Measurements from ENCODE around the gene ANO4. TPM values are rescaled to one million over a fixed set of nuclear protein-coding genes. Genes with fewer than 3 reads are reported as not detected.
"Not testable (repeated sequence)": the region's sequence is repeated elsewhere in the genome, so short reads cannot be mapped to it uniquely, and the experiment has no call there.

The ANO4 gene
- total RNA-seq, 2 experiments from 2014 or later = not detected

GRCh38 chr12:101086490-101087135, 292.0 kb downstream of the ANO4 start:
- Mint-ChIP-seq H3K9me3 (ENCODE audit: low read depth) (no peaks in the 10 kb centered on the region), H3K36me3 (ENCODE audit: low read depth) (no peaks in the 10 kb centered on the region), H3K27me3 (peaks cover 12% of the 10 kb centered on the region), H3K4me1 (peaks cover 2% of the 10 kb centered on the region), H3K27ac (no peak overlapping the region), H3K4me3 (no peak overlapping the region)
- intact Hi-C loops (cut with DNase I, micrococcal nuclease) = no loop called here
- CTCF ChIA-PET = no interaction called here
- POLR2A ChIA-PET = no interaction called here
- no peak for ATAC-seq
- no peak for DNase-seq

DNA sequence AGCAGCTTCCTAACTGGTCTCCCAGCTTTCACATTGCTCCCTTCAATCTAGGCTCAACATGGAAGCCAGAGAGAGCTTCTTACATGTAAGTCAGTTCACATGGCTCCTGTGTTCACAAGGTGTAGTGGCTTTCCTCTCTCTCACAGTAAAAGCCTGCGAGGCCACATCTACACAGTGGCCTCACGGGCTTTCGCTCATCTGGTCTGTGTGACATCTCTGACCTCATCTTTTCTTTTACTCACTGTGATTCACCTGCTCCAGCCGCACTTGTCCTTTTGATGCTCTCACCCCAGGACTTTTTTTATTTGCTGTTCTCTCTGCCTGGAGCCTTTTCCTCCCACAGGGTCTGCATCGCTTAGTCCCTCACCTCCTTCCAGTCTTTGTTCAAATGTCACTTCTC, 293.3 kb downstream of the ANO4 start:
- Mint-ChIP-seq H3K4me3 (no peak overlapping the region), H3K9me3 (ENCODE audit: low read depth) (no peaks in the 10 kb centered on the region), H3K27ac (no peak overlapping the region), H3K27me3 (peaks cover 10% of the 10 kb centered on the region), H3K4me1 (peaks cover 2% of the 10 kb centered on the region), H3K36me3 (ENCODE audit: low read depth) (no peaks in the 10 kb centered on the region)
- POLR2A ChIA-PET = no interaction called here
- CTCF ChIA-PET = no interaction called here
- ATAC-seq (no peak), DNase-seq (no peak)
- intact Hi-C loops (cut with DNase I, micrococcal nuclease) = no loop called here

DNA sequence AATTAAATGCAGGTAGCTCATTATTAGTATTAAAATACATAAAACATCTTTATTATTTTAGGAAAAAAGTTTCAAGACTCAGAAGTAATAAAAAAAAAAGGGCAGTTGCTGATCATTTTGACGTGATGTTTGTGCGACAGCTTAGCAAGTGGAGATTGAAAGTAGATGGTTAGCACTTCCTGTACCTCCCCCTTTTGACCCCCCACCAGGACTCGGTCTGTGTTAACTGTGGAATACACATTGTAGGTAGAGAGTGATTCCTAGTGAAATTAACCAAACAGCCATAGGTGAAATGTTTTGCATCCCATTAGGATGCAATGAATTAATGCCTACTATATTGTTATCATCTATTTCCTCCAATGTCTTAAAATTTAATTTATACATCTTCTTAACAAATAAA, 294.7 kb downstream of the ANO4 start:
- H3K27me3 Mint-ChIP-seq = peaks cover 10% of the 10 kb centered on the region
- peaks cover 2% of the 10 kb centered on the region for H3K4me1 Mint-ChIP-seq
- DNase-seq (no peak), ATAC-seq (no peak)
- no peaks in the 10 kb centered on the region for H3K36me3 Mint-ChIP-seq (ENCODE audit: low read depth)
- no peak overlapping the region for H3K4me3 Mint-ChIP-seq
- ChIA-PET CTCF (interaction anchor here (0.6 kb wide), 2 partner anchors 293 to 1758 kb away, joined by 3 to 5 read pairs; no protein-coding TSS in a partner anchor), POLR2A (no interaction called here)
- no peaks in the 10 kb centered on the region for H3K9me3 Mint-ChIP-seq (ENCODE audit: low read depth)
- intact Hi-C loops (cut with DNase I, micrococcal nuclease) = no loop called here
- H3K27ac Mint-ChIP-seq = no peak overlapping the region

DNA sequence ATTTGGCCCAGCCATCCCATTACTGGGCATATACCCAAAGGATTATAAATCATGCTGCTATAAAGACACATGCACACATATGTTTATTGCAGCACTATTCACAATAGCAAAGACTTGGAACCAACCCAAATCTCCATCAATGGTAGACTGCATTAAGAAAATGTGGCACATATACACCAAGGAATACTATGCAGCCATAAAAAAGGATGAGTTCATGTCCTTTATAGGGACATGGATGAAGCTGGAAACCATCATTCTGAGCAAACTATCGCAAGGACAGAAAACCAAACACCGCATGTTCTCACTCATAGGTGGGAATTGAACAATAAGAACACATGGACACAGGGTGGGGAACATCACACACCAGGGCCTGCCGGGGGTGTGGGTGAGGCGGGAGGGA, 295.6 kb downstream of the ANO4 start:
- CTCF ChIA-PET = interaction anchor here (0.6 kb wide), 1 partner anchor 294 kb away, joined by 5 read pairs; no protein-coding TSS in a partner anchor
- H3K36me3 Mint-ChIP-seq (ENCODE audit: low read depth); POLR2A ChIA-PET; intact Hi-C loops (cut with DNase I, micrococcal nuclease); H3K27me3 Mint-ChIP-seq; H3K27ac Mint-ChIP-seq; H3K4me1 Mint-ChIP-seq; DNase-seq; ATAC-seq; H3K4me3 Mint-ChIP-seq; H3K9me3 Mint-ChIP-seq (ENCODE audit: low read depth): not testable (repeated sequence)

DNA sequence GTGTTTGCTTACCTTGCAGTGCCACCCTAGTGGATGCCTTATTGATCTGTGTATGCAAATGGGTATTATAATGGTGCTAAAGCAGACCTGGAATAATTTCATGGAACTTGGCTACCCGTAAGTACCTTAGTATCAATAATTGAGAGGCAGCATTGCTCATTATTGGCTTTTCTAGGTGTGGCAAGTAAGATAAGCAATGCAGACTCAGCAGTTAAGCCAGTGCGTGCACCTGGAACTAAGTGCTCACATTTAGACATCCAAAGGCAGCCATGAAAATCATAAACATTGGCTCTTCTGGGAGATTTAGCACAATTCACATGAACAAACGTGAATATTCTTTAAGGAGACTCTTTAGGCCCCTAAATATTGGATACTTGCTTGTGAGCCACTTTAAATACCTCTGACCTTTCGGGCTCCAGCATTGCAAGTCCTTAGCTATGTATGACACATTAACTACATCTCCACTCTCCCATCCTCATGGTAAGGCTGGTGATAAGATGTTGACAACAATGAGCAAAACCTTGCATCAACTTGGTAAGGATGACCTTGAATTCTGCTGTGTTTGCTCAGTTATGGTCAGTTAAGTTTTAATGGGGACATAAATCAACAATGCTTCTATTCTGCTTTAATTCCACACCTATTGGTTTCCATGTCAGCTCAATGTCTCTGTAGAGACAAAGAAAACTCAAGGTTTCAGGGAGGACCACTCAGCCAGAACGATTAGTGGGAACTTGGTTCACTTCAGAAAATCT, 303.4 kb downstream of the ANO4 start:
- Mint-ChIP-seq H3K27ac (no peak overlapping the region), H3K4me1 (no peaks in the 10 kb centered on the region), H3K9me3 (ENCODE audit: low read depth) (no peaks in the 10 kb centered on the region), H3K4me3 (no peak overlapping the region), H3K36me3 (ENCODE audit: low read depth) (no peaks in the 10 kb centered on the region), H3K27me3 (no peaks in the 10 kb centered on the region)
- ChIA-PET CTCF (no interaction called here), POLR2A (no interaction called here)
- no peak for ATAC-seq
- intact Hi-C loops (cut with DNase I, micrococcal nuclease) = no loop called here
- no peak for DNase-seq

DNA sequence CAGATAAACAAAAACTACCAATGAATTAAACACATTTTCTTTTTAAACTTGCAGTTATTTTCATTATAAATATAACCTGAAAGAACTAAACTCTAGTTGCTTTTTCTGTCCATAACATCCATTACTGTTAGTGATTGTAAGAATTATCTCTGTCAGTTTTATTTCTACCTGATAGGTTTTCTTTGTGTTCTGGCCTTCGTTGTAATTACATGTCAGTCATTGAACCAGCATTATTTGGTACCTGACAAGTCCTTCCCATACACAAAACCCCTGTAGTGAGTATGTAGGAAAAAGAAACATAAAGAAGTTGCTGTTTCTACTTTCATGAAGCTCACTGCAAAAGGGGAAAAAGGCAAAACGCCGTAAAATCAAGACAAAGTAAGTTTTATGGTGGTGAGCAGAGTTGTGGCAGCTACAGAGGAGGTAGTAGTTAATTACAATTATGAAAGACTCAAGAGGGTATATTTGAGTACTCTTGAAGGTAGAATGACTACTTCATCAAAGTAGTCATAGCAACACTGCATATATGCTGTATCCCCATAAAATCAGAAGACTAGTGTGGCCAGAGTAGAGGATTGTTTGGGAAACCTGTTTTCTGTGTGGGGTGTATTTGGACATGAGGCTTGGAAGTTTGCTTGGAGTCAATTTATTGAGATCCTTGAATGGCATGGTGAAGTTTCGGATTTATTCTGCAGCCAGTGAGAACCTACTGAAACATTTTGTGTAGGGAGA, 312.6 kb downstream of the ANO4 start:
- Mint-ChIP-seq H3K27me3 (peaks cover 4% of the 10 kb centered on the region), H3K36me3 (ENCODE audit: low read depth) (no peaks in the 10 kb centered on the region), H3K27ac (no peak overlapping the region), H3K4me1 (no peaks in the 10 kb centered on the region), H3K4me3 (no peak overlapping the region), H3K9me3 (ENCODE audit: low read depth) (peaks cover 2% of the 10 kb centered on the region)
- ChIA-PET CTCF (no interaction called here), POLR2A (no interaction called here)
- intact Hi-C loops (cut with DNase I, micrococcal nuclease) = no loop called here
- ATAC-seq (no peak), DNase-seq (no peak)

GRCh38 chr12:101108130-101108529, 313.6 kb downstream of the ANO4 start:
- Mint-ChIP-seq H3K27ac (no peak overlapping the region), H3K36me3 (ENCODE audit: low read depth) (no peaks in the 10 kb centered on the region), H3K4me3 (no peak overlapping the region), H3K4me1 (no peaks in the 10 kb centered on the region), H3K9me3 (ENCODE audit: low read depth) (peaks cover 2% of the 10 kb centered on the region), H3K27me3 (peaks cover 4% of the 10 kb centered on the region)
- DNase-seq (no peak), ATAC-seq (no peak)
- CTCF ChIA-PET = no interaction called here
- POLR2A ChIA-PET = no interaction called here
- intact Hi-C loops (cut with DNase I, micrococcal nuclease) = no loop called here

- Mint-ChIP-seq H3K4me1 (no peaks in the 10 kb centered on the region), H3K27ac (no peak overlapping the region), H3K36me3 (ENCODE audit: low read depth) (no peaks in the 10 kb centered on the region), H3K4me3 (no peak overlapping the region), H3K27me3 (no peaks in the 10 kb centered on the region), H3K9me3 (ENCODE audit: low read depth) (no peaks in the 10 kb centered on the region)
- intact Hi-C loops (cut with DNase I, micrococcal nuclease) = no loop called here
- ATAC-seq (no peak), DNase-seq (no peak)
- ChIA-PET CTCF (no interaction called here), POLR2A (no interaction called here)
Measured at GRCh38 chr12:101110866-101111265, 316.3 kb downstream of the ANO4 start.

DNA sequence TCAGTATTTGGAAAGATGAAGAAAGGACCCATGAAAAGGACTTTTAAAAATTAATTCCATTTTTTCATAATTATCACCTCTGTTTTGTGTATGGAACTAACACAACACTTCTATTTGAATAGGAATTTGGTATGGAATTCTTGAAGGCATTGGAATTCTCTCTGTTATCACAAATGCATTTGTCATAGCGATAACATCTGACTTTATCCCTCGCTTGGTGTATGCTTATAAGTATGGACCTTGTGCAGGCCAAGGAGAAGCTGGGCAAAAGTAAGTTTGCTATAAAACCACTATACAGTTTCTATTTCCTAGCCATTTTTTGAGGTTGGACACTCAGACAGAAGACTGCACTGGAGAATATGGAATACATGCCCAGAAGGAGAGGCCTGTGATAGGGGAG, 316.9 kb downstream of the ANO4 start:
- no peaks in the 10 kb centered on the region for H3K9me3 Mint-ChIP-seq (ENCODE audit: low read depth)
- no peaks in the 10 kb centered on the region for H3K27me3 Mint-ChIP-seq
- CTCF ChIA-PET = no interaction called here
- H3K36me3 Mint-ChIP-seq (ENCODE audit: low read depth) = no peaks in the 10 kb centered on the region
- POLR2A ChIA-PET = no interaction called here
- no peak for ATAC-seq
- H3K27ac Mint-ChIP-seq = no peak overlapping the region
- DNase-seq = no peak
- no peaks in the 10 kb centered on the region for H3K4me1 Mint-ChIP-seq
- H3K4me3 Mint-ChIP-seq = no peak overlapping the region
- intact Hi-C loops (cut with DNase I, micrococcal nuclease) = no loop called here

GRCh38 chr12:101115326-101115725, 320.8 kb downstream of the ANO4 start:
- H3K27ac Mint-ChIP-seq = no peak overlapping the region
- no peaks in the 10 kb centered on the region for H3K9me3 Mint-ChIP-seq (ENCODE audit: low read depth)
- no peaks in the 10 kb centered on the region for H3K36me3 Mint-ChIP-seq (ENCODE audit: low read depth)
- no peaks in the 10 kb centered on the region for H3K4me1 Mint-ChIP-seq
- ATAC-seq (no peak), DNase-seq (no peak)
- no peak overlapping the region for H3K4me3 Mint-ChIP-seq
- H3K27me3 Mint-ChIP-seq = no peaks in the 10 kb centered on the region
- intact Hi-C loops (cut with DNase I, micrococcal nuclease) = no loop called here
- ChIA-PET POLR2A (no interaction called here), CTCF (interaction anchor here (1.4 kb wide), 1 partner anchor 11 kb away, joined by 4 read pairs; no protein-coding TSS in a partner anchor)

DNA sequence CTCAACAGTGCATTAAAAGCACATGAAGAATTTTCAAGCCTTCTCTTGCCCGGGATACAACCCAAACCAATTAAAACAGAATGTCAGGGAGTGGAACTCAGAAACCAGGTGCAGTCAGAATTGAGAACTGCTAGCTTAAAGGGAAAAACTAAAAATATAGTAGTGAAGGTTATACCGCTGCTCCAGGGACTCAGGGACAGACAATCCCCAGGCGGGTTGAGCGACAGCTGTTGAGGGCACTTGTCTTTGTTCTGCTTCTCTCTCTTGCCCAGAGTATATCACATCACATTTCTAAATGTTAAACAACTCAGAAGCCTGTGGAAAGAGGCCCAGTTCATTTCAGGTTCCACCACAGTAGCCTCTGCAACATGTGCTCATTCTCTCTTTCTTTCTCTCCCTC, 322.3 kb downstream of the ANO4 start:
- DNase-seq (no peak), ATAC-seq (no peak)
- no peaks in the 10 kb centered on the region for H3K36me3 Mint-ChIP-seq (ENCODE audit: low read depth)
- no peaks in the 10 kb centered on the region for H3K4me1 Mint-ChIP-seq
- no peak overlapping the region for H3K4me3 Mint-ChIP-seq
- CTCF ChIA-PET = no interaction called here
- intact Hi-C loops (cut with DNase I, micrococcal nuclease) = no loop called here
- H3K27ac Mint-ChIP-seq = no peak overlapping the region
- no peaks in the 10 kb centered on the region for H3K27me3 Mint-ChIP-seq
- POLR2A ChIA-PET = no interaction called here
- H3K9me3 Mint-ChIP-seq (ENCODE audit: low read depth) = peaks cover 4% of the 10 kb centered on the region

DNA sequence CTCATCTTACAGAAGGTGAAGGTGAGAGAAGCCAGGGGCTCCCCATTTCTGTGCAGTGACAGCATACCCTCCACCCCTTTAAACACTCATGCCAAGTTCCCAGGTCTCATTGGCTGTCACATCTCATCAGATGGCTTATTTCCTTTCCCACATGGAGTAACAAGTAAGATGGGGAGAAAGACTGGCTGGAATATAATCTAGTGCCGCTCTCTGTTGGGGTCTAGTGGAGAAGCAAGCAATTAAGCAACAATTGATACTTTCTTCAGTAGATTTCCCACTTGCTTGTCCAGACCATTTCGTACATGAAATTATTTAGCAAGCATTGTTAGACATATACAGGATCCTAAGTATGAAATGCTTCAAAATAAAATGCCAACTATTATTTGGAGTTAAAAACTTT, 323.3 kb downstream of the ANO4 start:
- ATAC-seq = no peak
- no peak for DNase-seq
- Mint-ChIP-seq H3K4me3 (no peak overlapping the region), H3K36me3 (ENCODE audit: low read depth) (no peaks in the 10 kb centered on the region), H3K9me3 (ENCODE audit: low read depth) (peaks cover 9% of the 10 kb centered on the region), H3K27ac (no peak overlapping the region), H3K27me3 (no peaks in the 10 kb centered on the region), H3K4me1 (no peaks in the 10 kb centered on the region)
- intact Hi-C loops (cut with DNase I, micrococcal nuclease) = no loop called here
- ChIA-PET CTCF (no interaction called here), POLR2A (no interaction called here)

Data from activated CD4-positive, alpha-beta T cell treated with anti-CD3 and anti-CD28 coated beads for 36 hours (primary cell).